OCI-LY7 (cell line): ENCODE results near the gene ZNF616.

Experiments used
- EZH2phosphoT487 ChIP-seq: fragments of 200-600 bp; sonication (generic); IDR thresholded peaks from 2 replicates; pipeline ENCODE4 v1.6.1; 2018; ENCODE audit warnings: low read depth, borderline replicate concordance, mild to moderate bottlenecking, mixed run types, antibody characterized with exemption, low read length, moderate library complexity, mixed read lengths
- TF ChIP-seq, protein P1 (sequence below): fragments of 200-600 bp; sonication (generic); conservative IDR thresholded peaks from 2 replicates; pipeline ENCODE4 v1.5.1; 2014; ENCODE audit warnings: mild to moderate bottlenecking, antibody characterized with exemption, low read length, moderate library complexity, mixed read lengths

DNA sequence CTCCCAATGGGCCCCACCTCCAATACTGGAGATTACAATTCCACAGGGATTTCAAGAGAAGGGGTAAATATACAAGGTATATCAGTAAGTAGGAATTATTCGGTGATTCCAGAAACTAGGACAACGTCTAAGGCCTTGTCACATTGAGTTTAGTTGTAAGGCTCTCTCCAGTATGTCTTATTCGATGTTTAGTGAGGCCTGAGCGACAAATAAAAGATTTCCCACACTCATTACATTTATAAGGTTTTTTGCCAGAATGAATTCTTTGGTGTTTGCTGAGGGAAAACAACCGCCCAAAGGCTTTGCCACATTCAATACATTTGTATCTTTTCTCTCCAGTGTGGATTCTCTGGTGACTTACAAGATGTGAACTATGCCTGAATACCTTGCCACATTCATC is 25.0 kb downstream of the ZNF616 start:
- TF ChIP-seq, protein P1, sequence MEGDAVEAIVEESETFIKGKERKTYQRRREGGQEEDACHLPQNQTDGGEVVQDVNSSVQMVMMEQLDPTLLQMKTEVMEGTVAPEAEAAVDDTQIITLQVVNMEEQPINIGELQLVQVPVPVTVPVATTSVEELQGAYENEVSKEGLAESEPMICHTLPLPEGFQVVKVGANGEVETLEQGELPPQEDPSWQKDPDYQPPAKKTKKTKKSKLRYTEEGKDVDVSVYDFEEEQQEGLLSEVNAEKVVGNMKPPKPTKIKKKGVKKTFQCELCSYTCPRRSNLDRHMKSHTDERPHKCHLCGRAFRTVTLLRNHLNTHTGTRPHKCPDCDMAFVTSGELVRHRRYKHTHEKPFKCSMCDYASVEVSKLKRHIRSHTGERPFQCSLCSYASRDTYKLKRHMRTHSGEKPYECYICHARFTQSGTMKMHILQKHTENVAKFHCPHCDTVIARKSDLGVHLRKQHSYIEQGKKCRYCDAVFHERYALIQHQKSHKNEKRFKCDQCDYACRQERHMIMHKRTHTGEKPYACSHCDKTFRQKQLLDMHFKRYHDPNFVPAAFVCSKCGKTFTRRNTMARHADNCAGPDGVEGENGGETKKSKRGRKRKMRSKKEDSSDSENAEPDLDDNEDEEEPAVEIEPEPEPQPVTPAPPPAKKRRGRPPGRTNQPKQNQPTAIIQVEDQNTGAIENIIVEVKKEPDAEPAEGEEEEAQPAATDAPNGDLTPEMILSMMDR = no peak
- TF ChIP-seq EZH2phosphoT487 = no peak
